H54 (cell line): Measurements from ENCODE around the gene SUGP1.

Source experiments
- DNase-seq: peaks from one replicate; pipeline ENCODE4 v3.0.0; 2011; ENCODE audit warnings: low spot score, mixed read lengths; ENCODE audit not compliant: insufficient read length
- FAIRE-seq: peaks from 3 replicates; lab custom pipeline; 2011; peaks lifted over from hg19 to GRCh38; lab: Jason Lieb, UNC
- POLR2A ChIP-seq: IDR thresholded peaks from 2 replicates; pipeline ENCODE4 v1.6.1; 2011; ENCODE audit warnings: low read depth, mild to moderate bottlenecking, low read length

Gene SUGP1

DNA sequence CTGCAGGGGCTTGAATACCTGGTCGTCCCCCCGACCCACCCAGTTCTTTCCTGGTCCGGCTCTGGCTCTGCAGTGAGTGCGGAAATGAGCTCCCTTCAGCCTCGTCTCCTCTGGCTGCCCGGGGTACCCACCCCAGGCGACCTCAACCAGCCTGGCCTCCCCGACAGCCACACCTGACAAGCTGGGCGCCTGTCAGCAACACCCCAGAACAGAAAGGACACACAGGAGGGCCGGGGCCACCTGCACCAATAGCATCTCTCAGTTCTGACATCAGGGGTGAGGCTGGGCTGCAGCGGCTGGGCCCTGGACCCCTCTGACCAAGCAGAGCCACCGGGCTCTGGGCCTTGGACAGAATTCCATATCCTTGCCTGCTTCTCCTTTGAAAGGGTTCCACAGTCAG, 19.7 kb downstream of the SUGP1 start:
- TF ChIP-seq POLR2A = no peak
- DNase-seq (no peak), FAIRE-seq (no peak)

DNA sequence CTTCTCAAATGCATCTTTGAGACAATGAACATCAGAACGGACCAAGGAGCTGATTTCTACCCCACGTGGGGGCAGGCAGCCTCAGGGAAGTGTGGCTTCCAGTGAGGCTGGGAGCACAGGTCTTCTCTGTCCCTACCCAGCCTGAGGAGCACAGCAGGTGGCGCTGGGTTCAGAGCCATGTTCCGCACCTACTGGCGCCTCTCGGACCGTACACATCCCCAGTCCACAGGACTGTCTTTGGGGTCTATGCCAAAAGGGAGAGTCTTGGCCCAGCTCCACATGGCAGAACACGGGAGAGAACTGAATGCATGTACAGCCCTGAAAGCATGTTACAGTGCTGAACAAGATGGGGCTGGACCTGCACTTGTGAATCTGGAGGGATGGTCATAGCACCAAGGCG, 22.6 kb downstream of the SUGP1 start:
- FAIRE-seq (no peak), DNase-seq (no peak)
- TF ChIP-seq POLR2A = no peak

DNA sequence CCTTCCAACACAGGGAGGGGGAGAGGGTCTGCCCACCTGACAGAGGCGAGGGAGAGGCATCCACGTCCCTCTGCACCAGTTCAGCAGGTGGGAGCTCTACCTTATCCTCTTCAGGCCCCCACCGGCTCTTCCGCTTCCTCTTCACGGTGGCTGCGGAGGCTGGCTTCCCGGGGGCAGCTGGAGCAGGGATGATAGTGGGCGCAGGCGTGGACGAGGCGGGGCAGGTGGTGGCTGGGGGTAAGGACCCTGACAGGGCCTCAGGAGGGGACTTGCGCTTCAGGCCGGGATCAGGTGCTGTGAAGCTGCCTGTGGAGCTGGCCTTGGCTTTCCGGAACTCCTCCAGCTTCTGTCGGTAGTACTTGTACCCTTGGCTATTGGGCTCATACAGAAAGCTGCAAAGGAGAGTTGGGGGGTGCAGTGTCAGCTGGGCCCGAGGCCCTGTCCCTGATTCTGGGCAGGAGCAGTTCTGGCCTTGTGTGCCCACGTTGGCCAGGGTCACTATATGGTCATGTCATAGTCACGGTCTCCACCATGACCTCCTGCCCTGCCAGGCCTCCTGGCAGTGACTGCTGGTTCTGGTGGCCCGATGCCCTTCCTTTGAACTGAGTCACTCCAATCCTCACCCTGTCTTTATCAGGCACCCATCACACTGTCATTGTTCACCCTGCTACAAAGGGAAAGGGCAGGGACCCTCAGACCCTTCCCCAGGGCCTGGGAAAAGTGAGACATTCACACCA, 23.2 kb downstream of the SUGP1 start:
- no peak for TF ChIP-seq POLR2A
- DNase-seq (no peak), FAIRE-seq (no peak)

DNA sequence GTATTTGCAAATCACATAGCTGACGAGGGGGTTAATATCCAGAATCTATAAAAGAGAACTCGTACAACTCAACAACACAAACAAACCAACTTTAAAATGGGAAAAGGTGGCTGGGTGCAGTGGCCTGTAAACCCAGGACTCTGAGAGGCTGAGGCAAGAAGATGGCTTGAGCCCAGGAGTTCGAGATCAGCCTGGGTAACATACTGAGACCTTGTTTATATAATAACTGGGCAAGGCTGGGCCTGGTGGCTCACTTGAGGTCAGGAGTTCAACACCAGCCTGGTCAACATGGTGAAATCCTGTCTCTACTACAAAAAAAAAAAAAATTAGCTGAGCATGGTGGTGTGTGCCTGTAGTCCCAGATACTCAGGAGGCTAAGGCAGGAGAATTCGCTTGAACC, 25.4 kb downstream of the SUGP1 start:
- FAIRE-seq (no peak), DNase-seq (no peak)
- TF ChIP-seq POLR2A = no peak

DNA sequence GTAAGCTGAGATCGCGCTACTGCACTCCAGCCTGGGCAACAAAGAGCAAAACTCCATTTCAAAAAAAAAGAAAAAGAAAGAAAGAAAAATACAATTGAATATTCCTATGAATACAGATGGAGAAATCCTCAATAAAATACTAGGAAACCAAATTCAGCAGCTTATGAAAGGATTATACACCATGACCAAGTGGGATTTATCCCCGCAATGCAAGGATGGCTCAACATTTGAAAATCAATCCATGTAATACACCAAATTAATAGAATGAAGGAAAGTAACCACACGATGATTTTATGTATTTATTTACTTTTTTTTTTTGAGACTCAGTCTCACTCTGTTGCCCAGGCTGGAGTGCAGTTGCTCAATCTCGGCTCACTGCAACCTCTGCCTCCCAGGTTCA, 27.7 kb downstream of the SUGP1 start:
- FAIRE-seq = no peak
- DNase-seq = no peak
- TF ChIP-seq POLR2A = no peak

DNA sequence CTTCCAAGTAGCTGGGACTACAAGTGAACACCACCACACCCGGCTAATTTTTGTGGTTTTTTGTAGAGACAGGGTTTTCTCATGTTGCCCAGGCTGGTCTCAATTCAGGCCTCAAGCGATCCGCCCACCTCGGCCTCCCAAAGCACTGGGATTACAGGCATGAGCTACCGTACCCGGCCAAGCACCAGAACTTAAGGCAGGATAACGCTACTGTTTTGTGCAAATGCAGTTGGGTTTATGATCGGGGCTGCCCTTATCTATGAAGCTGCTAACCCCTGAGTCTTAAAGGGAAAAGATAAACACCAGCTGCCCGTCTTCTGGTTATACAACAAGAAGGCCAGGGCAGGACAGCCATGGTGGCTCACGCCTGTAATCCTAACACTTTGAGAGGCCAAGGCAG, 34.6 kb downstream of the SUGP1 start:
- FAIRE-seq (no peak), DNase-seq (no peak)
- TF ChIP-seq POLR2A = no peak

DNA sequence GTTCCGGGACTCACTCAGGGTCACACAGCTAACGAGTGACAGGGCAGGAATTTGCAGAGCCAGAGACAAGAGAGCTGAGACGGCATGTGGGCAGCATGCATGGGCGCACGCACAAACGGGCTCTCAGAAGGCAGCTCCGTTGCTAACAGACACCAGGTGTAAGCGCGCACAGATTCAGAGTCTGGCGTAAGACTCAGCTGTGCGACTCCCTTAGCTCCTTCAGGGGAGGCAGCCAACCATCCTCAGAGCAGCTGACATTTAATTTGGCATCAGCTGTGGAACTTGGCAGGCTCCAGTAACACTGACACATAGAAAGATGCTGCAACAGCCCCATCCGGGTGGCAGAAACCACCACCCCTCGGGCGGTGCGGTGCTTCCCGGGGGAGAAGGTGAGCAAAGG, 39.7 kb downstream of the SUGP1 start:
- DNase-seq (no peak), FAIRE-seq (no peak)
- TF ChIP-seq POLR2A = no peak

DNA sequence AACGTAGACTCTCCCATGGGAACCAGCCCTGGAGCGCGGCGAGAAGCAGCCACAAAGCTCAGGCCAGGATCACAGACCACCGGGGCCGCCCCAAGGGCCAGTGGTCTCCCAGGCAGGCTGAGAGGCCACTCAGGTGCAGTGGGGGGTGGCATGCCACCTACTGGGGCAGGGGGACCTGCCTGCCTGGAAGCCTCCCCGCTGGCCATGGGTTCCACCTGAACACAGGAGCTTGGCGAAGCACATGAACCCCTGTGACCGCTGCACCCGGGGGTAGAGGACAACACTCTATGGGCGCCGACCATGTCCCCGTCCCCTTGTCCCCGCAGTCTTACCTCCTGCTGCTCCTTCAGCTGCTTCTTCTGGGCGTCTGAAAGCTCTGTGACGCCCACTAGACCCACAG, 40.5 kb downstream of the SUGP1 start:
- no peak for FAIRE-seq
- no peak for TF ChIP-seq POLR2A

DNA sequence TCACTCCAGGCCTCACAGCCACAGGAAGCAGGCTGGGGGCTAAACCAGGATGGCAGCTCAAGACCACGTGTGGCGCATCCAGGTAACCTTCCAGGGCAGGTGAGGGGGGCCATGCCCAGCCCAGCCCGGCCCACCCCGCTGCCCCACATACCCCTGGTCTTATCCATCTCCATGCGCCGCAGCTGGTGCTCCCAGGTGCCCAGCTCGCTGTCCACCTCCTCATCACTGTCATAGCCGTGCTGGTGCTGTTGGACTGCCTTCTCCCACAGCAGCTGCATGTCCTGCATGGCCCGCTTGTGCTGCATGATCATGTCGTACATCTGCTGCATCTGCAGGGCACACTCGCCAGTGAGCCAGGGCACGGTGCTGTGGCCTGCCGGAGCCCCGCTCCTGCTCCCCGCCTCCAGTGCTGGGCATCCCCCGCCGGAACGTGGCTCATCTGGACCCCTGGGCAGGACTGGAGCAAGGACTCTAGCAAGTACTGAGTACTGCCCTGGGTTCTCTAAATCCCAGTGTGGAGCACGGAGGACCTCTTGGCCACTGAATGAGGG, 41.2 kb downstream of the SUGP1 start:
- no peak for TF ChIP-seq POLR2A
- DNase-seq (no peak), FAIRE-seq (no peak)

More for the DNA sequence above, 40.5 kb downstream of the SUGP1 start:
- DNase-seq = no peak

DNA sequence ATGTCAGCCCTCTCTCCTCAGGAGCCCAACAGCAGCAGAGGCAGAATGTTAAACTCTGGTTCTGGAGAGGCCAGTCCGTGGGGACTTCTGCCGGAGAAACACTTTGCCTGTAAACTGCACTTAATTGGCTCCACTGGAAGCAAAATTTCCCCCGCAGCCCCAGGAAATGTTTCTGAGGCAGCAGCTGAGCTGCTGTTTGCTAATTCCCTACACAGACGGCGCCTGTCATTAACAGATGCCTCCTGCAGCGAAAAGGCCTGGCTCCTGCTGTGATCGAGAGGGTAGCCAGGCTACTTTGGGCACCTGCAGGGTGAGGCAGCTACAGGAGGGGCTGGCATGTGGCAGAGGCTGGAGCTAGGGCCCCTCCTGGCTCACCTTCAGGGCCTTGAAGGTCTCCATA, 42.0 kb downstream of the SUGP1 start:
- DNase-seq (no peak), FAIRE-seq (no peak)
- no peak for TF ChIP-seq POLR2A

DNA sequence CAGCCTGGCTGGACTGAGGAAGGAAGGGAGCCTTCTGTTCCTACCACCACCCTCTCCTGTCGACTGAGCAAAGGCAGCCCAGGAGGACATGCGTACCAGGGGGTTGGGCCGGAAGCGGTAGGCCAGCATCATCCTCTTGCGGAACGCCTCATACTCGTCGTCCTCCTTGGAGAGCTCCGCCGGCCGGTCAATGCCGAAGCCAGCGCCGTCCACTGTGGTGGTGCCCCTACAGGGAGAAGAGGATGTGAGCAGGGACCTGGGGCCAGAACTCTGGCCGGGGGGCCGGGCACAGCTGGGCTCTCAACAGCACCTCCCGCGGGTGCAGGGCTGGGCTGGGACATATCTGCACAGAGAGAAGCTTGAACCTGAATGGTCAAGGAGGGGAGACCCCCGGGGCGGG, 43.5 kb downstream of the SUGP1 start:
- FAIRE-seq = no peak
- DNase-seq = no peak
- no peak for TF ChIP-seq POLR2A

DNA sequence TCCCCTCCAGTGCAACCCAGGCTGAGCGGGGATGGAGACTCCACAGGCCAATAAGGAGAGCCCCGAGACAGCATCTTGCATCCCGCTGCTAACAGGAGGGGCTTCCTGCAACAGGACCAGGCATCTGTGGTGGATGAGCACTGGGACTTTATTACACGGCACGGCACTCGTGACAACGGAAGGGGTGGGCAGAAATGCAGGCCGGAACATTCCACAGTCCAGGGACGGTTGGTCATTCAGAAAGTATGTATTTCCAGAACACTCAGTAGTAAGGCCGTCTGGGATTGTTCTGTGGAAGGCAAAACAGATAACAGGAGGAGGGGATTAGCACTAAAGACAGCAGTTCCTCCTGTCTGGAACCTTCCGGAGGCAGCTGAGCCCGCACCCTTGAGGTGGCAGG, 43.9 kb downstream of the SUGP1 start:
- FAIRE-seq = no peak
- TF ChIP-seq POLR2A = no peak
- DNase-seq = no peak

DNA sequence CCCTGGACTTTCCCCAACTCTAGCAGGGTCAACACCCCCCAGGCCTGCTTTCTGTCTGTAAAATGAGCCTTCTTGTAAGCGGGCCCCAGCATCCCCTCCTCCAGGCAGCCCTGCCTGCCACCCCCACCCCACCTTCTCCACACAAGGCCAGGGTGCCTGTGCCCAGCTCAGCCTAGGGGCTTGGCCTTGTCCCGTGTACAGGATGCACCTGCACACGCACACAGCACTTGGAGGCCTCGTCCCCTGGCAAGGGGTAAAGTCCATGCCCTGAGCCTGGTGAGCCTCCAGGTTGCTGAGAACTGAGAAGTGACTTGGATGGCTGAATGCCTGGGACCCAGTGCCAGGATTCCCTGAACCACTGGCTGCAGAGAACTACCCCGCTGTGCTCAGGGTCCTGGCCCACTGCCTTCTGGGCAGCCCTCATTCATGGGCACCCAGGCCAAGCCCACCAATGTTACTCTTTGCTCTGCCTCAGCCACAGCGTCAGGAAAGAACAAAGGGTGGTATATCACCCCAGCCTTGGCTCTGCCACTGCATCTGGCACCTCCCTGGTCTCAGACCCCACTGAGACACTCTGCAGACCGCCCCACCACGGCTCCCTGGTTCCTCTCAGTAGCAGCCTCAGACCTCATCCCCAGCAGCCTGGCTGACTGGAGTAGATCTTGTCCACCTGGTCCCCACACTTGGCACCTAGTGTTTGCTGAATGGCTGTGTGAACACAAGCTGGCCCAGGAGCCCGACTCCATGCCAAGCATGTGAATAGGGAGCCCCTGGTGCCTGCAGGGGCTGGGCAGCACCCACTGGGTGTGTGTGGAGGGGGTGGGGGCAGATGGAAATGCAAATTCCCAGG, 45.4 kb downstream of the SUGP1 start:
- FAIRE-seq (no peak), DNase-seq (no peak)
- no peak for TF ChIP-seq POLR2A

DNA sequence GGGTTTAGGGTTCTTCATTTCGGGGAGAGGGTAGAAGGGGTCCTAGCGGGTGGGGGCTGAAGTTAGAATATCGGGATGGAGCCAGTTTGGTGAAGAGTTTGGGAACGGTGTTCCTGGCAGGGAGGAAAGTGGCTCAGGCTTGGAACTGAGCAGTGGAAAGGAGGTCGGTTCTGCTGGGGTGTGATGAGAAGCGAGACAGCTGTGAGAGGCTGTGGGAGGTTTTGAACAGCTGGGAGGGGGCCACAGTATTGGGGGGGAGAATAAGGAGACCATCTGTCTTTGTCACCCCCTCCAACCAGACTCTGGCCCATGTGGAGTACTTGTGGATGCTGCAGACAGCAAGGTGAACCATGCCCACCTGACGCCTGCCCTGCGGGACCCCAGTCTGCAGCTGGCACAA, 46.2 kb downstream of the SUGP1 start:
- no peak for TF ChIP-seq POLR2A
- no peak for DNase-seq
- no peak for FAIRE-seq
